IPS DF 19.7 (cell line): Measurements from ENCODE around the gene PRELID3B.

Experiments
- DNase-seq: peaks from one replicate; pipeline ENCODE4 v3.0.0-alpha.2; 2013; ENCODE audit warnings: low read depth, low spot score

Gene PRELID3B

GRCh38 chr20:58996226-58996611, 46.4 kb downstream of the PRELID3B start:
- DNase-seq = no peak

- DNase-seq = no peak
These were observed 46.9 kb downstream of the PRELID3B start for GRCh38 chr20:58995461-58996225.

- DNase-seq = no peak
These were observed 48.0 kb downstream of the PRELID3B start for GRCh38 chr20:58994390-58995159.

- no peak for DNase-seq
These were observed 49.0 kb downstream of the PRELID3B start for GRCh38 chr20:58993332-58994248.

- DNase-seq = no peak
These were observed 49.7 kb downstream of the PRELID3B start for GRCh38 chr20:58992911-58993310.

GRCh38 chr20:58991715-58992114, 50.9 kb downstream of the PRELID3B start:
- no peak for DNase-seq

- DNase-seq = no peak
These were observed 51.7 kb downstream of the PRELID3B start for GRCh38 chr20:58990651-58991445.

- no peak for DNase-seq
These were observed 53.4 kb downstream of the PRELID3B start for GRCh38 chr20:58989196-58989595.

- DNase-seq = no peak
These were observed 54.1 kb downstream of the PRELID3B start for GRCh38 chr20:58988565-58988882.

GRCh38 chr20:58987790-58988564, 54.6 kb downstream of the PRELID3B start:
- no peak for DNase-seq

GRCh38 chr20:58986968-58987517, 55.5 kb downstream of the PRELID3B start:
- DNase-seq = no peak

- no peak for DNase-seq
These were observed 56.2 kb downstream of the PRELID3B start for GRCh38 chr20:58986286-58986967.

GRCh38 chr20:58985656-58986055, 56.9 kb downstream of the PRELID3B start:
- DNase-seq = no peak

- DNase-seq = no peak
These were observed 57.9 kb downstream of the PRELID3B start for GRCh38 chr20:58984691-58985090.
